ENCODE measurements around the gene MAP3K19.

Gene MAP3K19

DNA sequence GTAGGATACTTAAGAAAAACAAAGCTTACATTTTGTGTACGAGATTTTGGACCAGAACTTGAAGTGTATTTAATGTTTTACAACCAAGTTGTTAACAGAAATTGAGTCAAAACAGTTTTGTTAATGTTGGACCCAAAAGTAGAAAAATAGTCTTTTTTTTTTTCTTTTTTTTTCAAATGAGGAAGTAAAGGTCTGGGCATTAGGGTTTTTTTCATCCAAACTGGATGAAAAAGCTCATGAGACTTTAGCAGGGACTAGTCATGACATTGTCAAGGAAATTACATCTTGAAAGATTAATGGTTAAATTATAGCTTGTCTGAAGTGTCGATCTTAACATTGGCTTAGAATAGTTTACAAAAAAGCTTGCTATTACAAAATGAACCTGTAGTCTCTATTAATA is 96.4 kb downstream of the MAP3K19 start:
- no peak for DNase-seq (ENCODE audit: low spot score)
- no peak for TF ChIP-seq CTCF (IDR thresholded peaks at IDR 0.05)
- H3K27ac ChIP-seq, result no peak overlapping the region
- no peak overlapping the region for H3K4me3 ChIP-seq

GRCh38 chr2:134949981-134950708 is 97.1 kb downstream of the MAP3K19 start:
- Histone ChIP-seq H3K4me3 (no peak overlapping the region), H3K27ac (no peak overlapping the region)
- no peak for DNase-seq (ENCODE audit: low spot score)
- no peak for TF ChIP-seq CTCF (IDR thresholded peaks at IDR 0.05)

- no peak for DNase-seq (ENCODE audit: low spot score)
- TF ChIP-seq CTCF (IDR thresholded peaks at IDR 0.05), result no peak
- no peak overlapping the region for H3K4me3 ChIP-seq
- no peak overlapping the region for H3K27ac ChIP-seq
These were observed 101.2 kb downstream of the MAP3K19 start for GRCh38 chr2:134946073-134946472.

- no peak for TF ChIP-seq CTCF (IDR thresholded peaks at IDR 0.05)
- no peak overlapping the region for H3K27ac ChIP-seq
- no peak overlapping the region for H3K4me3 ChIP-seq
- DNase-seq (ENCODE audit: low spot score), result no peak
These were observed 102.3 kb downstream of the MAP3K19 start for GRCh38 chr2:134944975-134945374.

GRCh38 chr2:134943540-134943939 is 103.7 kb downstream of the MAP3K19 start:
- no peak for DNase-seq (ENCODE audit: low spot score)
- TF ChIP-seq CTCF (IDR thresholded peaks at IDR 0.05), result no peak
- no peak overlapping the region for H3K4me3 ChIP-seq
- H3K27ac ChIP-seq, result no peak overlapping the region

DNA sequence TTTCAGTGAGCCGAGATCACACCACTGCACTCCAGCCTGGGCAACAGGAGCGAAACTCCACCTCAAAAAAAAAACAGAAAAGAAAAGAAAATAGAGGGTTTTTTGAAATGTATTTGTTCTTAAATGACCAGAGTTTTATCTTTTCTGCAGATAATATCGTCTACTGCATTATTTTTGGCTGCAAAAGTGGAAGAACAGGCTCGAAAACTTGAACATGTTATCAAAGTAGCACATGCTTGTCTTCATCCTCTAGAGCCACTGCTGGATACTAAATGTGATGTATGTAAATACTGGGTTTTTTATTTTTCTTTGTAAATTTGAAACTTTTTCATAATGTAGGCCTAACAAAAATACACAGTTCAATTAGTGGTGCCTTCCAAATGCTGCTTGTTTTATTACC is 110.6 kb downstream of the MAP3K19 start:
- H3K4me3 ChIP-seq, result no peak overlapping the region
- no peak for TF ChIP-seq CTCF (IDR thresholded peaks at IDR 0.05)
- no peak overlapping the region for H3K27ac ChIP-seq
- DNase-seq (ENCODE audit: low spot score), result no peak

DNA sequence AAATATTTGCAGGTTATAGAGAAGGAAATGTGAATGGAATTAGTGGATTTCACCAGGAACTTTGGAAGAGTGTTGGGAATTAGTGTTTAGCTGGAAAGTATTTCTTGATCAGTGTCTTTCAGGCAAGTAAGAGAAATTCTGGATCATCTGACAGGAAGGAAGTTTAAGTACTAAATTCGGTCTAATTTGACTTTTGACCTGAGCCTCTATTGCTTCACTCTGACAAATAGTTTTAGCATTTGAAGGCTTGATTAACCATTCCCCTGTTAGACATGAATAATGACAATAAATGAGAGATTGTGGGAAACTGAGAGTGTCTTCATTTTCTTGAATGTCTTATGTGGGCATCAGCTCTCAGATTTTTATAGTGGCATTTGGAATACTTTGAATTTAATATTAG is 112.6 kb downstream of the MAP3K19 start:
- Histone ChIP-seq H3K4me3 (no peak overlapping the region), H3K27ac (no peak overlapping the region)
- no peak for TF ChIP-seq CTCF (IDR thresholded peaks at IDR 0.05)
- DNase-seq (ENCODE audit: low spot score), result no peak
